ENCODE data around the gene PKMYT1.

PKMYT1 gene

GRCh38 chr16:2985893-2986355 lies 5.7 kb upstream of the PKMYT1 start:
- Histone ChIP-seq H3K9ac (ENCODE audit: low read length in 5 of 5) (peak overlapping the region in 1 of 5 donors; percentile 20), H3K27me3 (ENCODE audit: control insufficient read depth in 5 of 5, insufficient read depth in 4 of 5, low read length in 5 of 5) (peaks cover 0 to 18% (median 4%) of the 10 kb centered on the region in 5 donors), H3K27ac (ENCODE audit: low read depth, low read length) (no peak overlapping the region), H3K9me3 (ENCODE audit: control insufficient read depth in 5 of 5, low read length in 5 of 5) (no peaks in the 10 kb centered on the region), H3K36me3 (ENCODE audit: control insufficient read depth in 5 of 5, insufficient read depth in 5 of 5, low read length in 5 of 5) (no peaks in the 10 kb centered on the region), H3K4me1 (ENCODE audit: control insufficient read depth in 5 of 5, insufficient read depth in 5 of 5, low read length in 5 of 5) (peaks cover 0 to 23% (median 14%) of the 10 kb centered on the region in 5 donors), H3K4me3 (ENCODE audit: low read depth in 1 of 5, low read length in 5 of 5) (no peak overlapping the region)

- no peak overlapping the region for H3K4me3 ChIP-seq (ENCODE audit: low read depth in 1 of 5, low read length in 5 of 5)
- no peaks in the 10 kb centered on the region for H3K36me3 ChIP-seq (ENCODE audit: control insufficient read depth in 5 of 5, insufficient read depth in 5 of 5, low read length in 5 of 5)
- H3K4me1 ChIP-seq (ENCODE audit: control insufficient read depth in 5 of 5, insufficient read depth in 5 of 5, low read length in 5 of 5) = peaks cover 0 to 28% (median 19%) of the 10 kb centered on the region in 5 donors
- no peaks in the 10 kb centered on the region for H3K9me3 ChIP-seq (ENCODE audit: control insufficient read depth in 5 of 5, low read length in 5 of 5)
- H3K27me3 ChIP-seq (ENCODE audit: control insufficient read depth in 5 of 5, insufficient read depth in 4 of 5, low read length in 5 of 5) = peaks cover 0 to 18% (median 4%) of the 10 kb centered on the region in 5 donors
- H3K27ac ChIP-seq (ENCODE audit: low read depth, low read length) = no peak overlapping the region
- H3K9ac ChIP-seq (ENCODE audit: low read length in 5 of 5) = no peak overlapping the region
Measured at GRCh38 chr16:2985462-2985861, 5.2 kb upstream of the PKMYT1 start.

- peak overlapping the region in 1 of 5 donors; percentile 44 for H3K4me3 ChIP-seq (ENCODE audit: low read depth in 1 of 5, low read length in 5 of 5)
- H3K36me3 ChIP-seq (ENCODE audit: control insufficient read depth in 5 of 5, insufficient read depth in 5 of 5, low read length in 5 of 5) = no peaks in the 10 kb centered on the region
- no peaks in the 10 kb centered on the region for H3K9me3 ChIP-seq (ENCODE audit: control insufficient read depth in 5 of 5, low read length in 5 of 5)
- H3K9ac ChIP-seq (ENCODE audit: low read length in 5 of 5) = no peak overlapping the region
- H3K27me3 ChIP-seq (ENCODE audit: control insufficient read depth in 5 of 5, insufficient read depth in 4 of 5, low read length in 5 of 5) = peaks cover 0 to 13% (median 10%) of the 10 kb centered on the region in 5 donors
- H3K27ac ChIP-seq (ENCODE audit: low read depth, low read length) = no peak overlapping the region
- H3K4me1 ChIP-seq (ENCODE audit: control insufficient read depth in 5 of 5, insufficient read depth in 5 of 5, low read length in 5 of 5) = peaks cover 0 to 37% (median 25%) of the 10 kb centered on the region in 5 donors
Measured at GRCh38 chr16:2983706-2984136, 3.5 kb upstream of the PKMYT1 start.

GRCh38 chr16:2982402-2982801 lies 2.2 kb upstream of the PKMYT1 start:
- H3K27me3 ChIP-seq (ENCODE audit: control insufficient read depth in 5 of 5, insufficient read depth in 4 of 5, low read length in 5 of 5) = peaks cover 0 to 14% (median 6%) of the 10 kb centered on the region in 5 donors
- H3K4me3 ChIP-seq (ENCODE audit: low read depth in 1 of 5, low read length in 5 of 5) = no peak overlapping the region
- H3K4me1 ChIP-seq (ENCODE audit: control insufficient read depth in 5 of 5, insufficient read depth in 5 of 5, low read length in 5 of 5) = peaks cover 0 to 37% (median 25%) of the 10 kb centered on the region in 5 donors
- no peaks in the 10 kb centered on the region for H3K36me3 ChIP-seq (ENCODE audit: control insufficient read depth in 5 of 5, insufficient read depth in 5 of 5, low read length in 5 of 5)
- no peak overlapping the region for H3K27ac ChIP-seq (ENCODE audit: low read depth, low read length)
- H3K9me3 ChIP-seq (ENCODE audit: control insufficient read depth in 5 of 5, low read length in 5 of 5) = no peaks in the 10 kb centered on the region
- no peak overlapping the region for H3K9ac ChIP-seq (ENCODE audit: low read length in 5 of 5)

- Histone ChIP-seq H3K27me3 (ENCODE audit: control insufficient read depth in 5 of 5, insufficient read depth in 4 of 5, low read length in 5 of 5) (peaks cover 0 to 12% (median 6%) of the 10 kb centered on the region in 5 donors), H3K27ac (ENCODE audit: low read depth, low read length) (no peak overlapping the region), H3K9me3 (ENCODE audit: control insufficient read depth in 5 of 5, low read length in 5 of 5) (no peaks in the 10 kb centered on the region), H3K4me3 (ENCODE audit: low read depth in 1 of 5, low read length in 5 of 5) (no peak overlapping the region), H3K4me1 (ENCODE audit: control insufficient read depth in 5 of 5, insufficient read depth in 5 of 5, low read length in 5 of 5) (peaks cover 0 to 37% (median 25%) of the 10 kb centered on the region in 5 donors), H3K9ac (ENCODE audit: low read length in 5 of 5) (no peak overlapping the region), H3K36me3 (ENCODE audit: control insufficient read depth in 5 of 5, insufficient read depth in 5 of 5, low read length in 5 of 5) (no peaks in the 10 kb centered on the region)
Measured at GRCh38 chr16:2981899-2982250, 1.6 kb upstream of the PKMYT1 start.

GRCh38 chr16:2981177-2981898 lies 1.1 kb upstream of the PKMYT1 start:
- Histone ChIP-seq H3K36me3 (ENCODE audit: control insufficient read depth in 5 of 5, insufficient read depth in 5 of 5, low read length in 5 of 5) (no peaks in the 10 kb centered on the region), H3K27me3 (ENCODE audit: control insufficient read depth in 5 of 5, insufficient read depth in 4 of 5, low read length in 5 of 5) (peaks cover 0 to 13% (median 6%) of the 10 kb centered on the region in 5 donors), H3K4me1 (ENCODE audit: control insufficient read depth in 5 of 5, insufficient read depth in 5 of 5, low read length in 5 of 5) (peaks cover 0 to 37% (median 25%) of the 10 kb centered on the region in 5 donors), H3K9me3 (ENCODE audit: control insufficient read depth in 5 of 5, low read length in 5 of 5) (no peaks in the 10 kb centered on the region), H3K9ac (ENCODE audit: low read length in 5 of 5) (peak overlapping the region in 3 of 5 donors; percentile 93 to 96 (median 96)), H3K27ac (ENCODE audit: low read depth, low read length) (no peak overlapping the region), H3K4me3 (ENCODE audit: low read depth in 1 of 5, low read length in 5 of 5) (peak overlapping the region in 4 of 5 donors; percentile 59 to 89 (median 86))

GRCh38 chr16:2979669-2980226 lies 498 bp downstream of the PKMYT1 start:
- Histone ChIP-seq H3K4me3 (ENCODE audit: low read depth in 1 of 5, low read length in 5 of 5) (peak overlapping the region in 3 of 5 donors; percentile 83 to 89 (median 84)), H3K4me1 (ENCODE audit: control insufficient read depth in 5 of 5, insufficient read depth in 5 of 5, low read length in 5 of 5) (peaks cover 0 to 25% (median 19%) of the 10 kb centered on the region in 5 donors), H3K27ac (ENCODE audit: low read depth, low read length) (no peak overlapping the region), H3K9ac (ENCODE audit: low read length in 5 of 5) (peak overlapping the region in 1 of 5 donors; percentile 94), H3K36me3 (ENCODE audit: control insufficient read depth in 5 of 5, insufficient read depth in 5 of 5, low read length in 5 of 5) (no peaks in the 10 kb centered on the region), H3K9me3 (ENCODE audit: control insufficient read depth in 5 of 5, low read length in 5 of 5) (no peaks in the 10 kb centered on the region), H3K27me3 (ENCODE audit: control insufficient read depth in 5 of 5, insufficient read depth in 4 of 5, low read length in 5 of 5) (peaks cover 0 to 15% (median 6%) of the 10 kb centered on the region in 5 donors)

GRCh38 chr16:2977440-2977839 lies 2.8 kb downstream of the PKMYT1 start:
- Histone ChIP-seq H3K27ac (ENCODE audit: low read depth, low read length) (no peak overlapping the region), H3K9me3 (ENCODE audit: control insufficient read depth in 5 of 5, low read length in 5 of 5) (no peaks in the 10 kb centered on the region), H3K4me3 (ENCODE audit: low read depth in 1 of 5, low read length in 5 of 5) (no peak overlapping the region), H3K9ac (ENCODE audit: low read length in 5 of 5) (no peak overlapping the region), H3K4me1 (ENCODE audit: control insufficient read depth in 5 of 5, insufficient read depth in 5 of 5, low read length in 5 of 5) (peaks cover 0 to 18% (median 16%) of the 10 kb centered on the region in 5 donors), H3K36me3 (ENCODE audit: control insufficient read depth in 5 of 5, insufficient read depth in 5 of 5, low read length in 5 of 5) (peaks cover 0 to 2% (median 0%) of the 10 kb centered on the region in 5 donors), H3K27me3 (ENCODE audit: control insufficient read depth in 5 of 5, insufficient read depth in 4 of 5, low read length in 5 of 5) (peaks cover 0 to 17% (median 6%) of the 10 kb centered on the region in 5 donors)

GRCh38 chr16:2976673-2977072 lies 3.6 kb downstream of the PKMYT1 start:
- Histone ChIP-seq H3K36me3 (ENCODE audit: control insufficient read depth in 5 of 5, insufficient read depth in 5 of 5, low read length in 5 of 5) (peaks cover 0 to 4% (median 0%) of the 10 kb centered on the region in 5 donors), H3K9me3 (ENCODE audit: control insufficient read depth in 5 of 5, low read length in 5 of 5) (no peaks in the 10 kb centered on the region), H3K27me3 (ENCODE audit: control insufficient read depth in 5 of 5, insufficient read depth in 4 of 5, low read length in 5 of 5) (peaks cover 0 to 18% (median 6%) of the 10 kb centered on the region in 5 donors), H3K4me3 (ENCODE audit: low read depth in 1 of 5, low read length in 5 of 5) (no peak overlapping the region), H3K9ac (ENCODE audit: low read length in 5 of 5) (no peak overlapping the region), H3K4me1 (ENCODE audit: control insufficient read depth in 5 of 5, insufficient read depth in 5 of 5, low read length in 5 of 5) (peaks cover 0 to 18% (median 16%) of the 10 kb centered on the region in 5 donors), H3K27ac (ENCODE audit: low read depth, low read length) (no peak overlapping the region)

- Histone ChIP-seq H3K4me1 (ENCODE audit: control insufficient read depth in 5 of 5, insufficient read depth in 5 of 5, low read length in 5 of 5) (peaks cover 0 to 20% (median 14%) of the 10 kb centered on the region in 5 donors), H3K4me3 (ENCODE audit: low read depth in 1 of 5, low read length in 5 of 5) (no peak overlapping the region), H3K9me3 (ENCODE audit: control insufficient read depth in 5 of 5, low read length in 5 of 5) (no peaks in the 10 kb centered on the region), H3K9ac (ENCODE audit: low read length in 5 of 5) (no peak overlapping the region), H3K27me3 (ENCODE audit: control insufficient read depth in 5 of 5, insufficient read depth in 4 of 5, low read length in 5 of 5) (peaks cover 0 to 18% (median 6%) of the 10 kb centered on the region in 5 donors), H3K27ac (ENCODE audit: low read depth, low read length) (no peak overlapping the region), H3K36me3 (ENCODE audit: control insufficient read depth in 5 of 5, insufficient read depth in 5 of 5, low read length in 5 of 5) (peaks cover 0 to 4% (median 0%) of the 10 kb centered on the region in 5 donors)
Measured at GRCh38 chr16:2976201-2976600, 4.0 kb downstream of the PKMYT1 start.

Measured in subcutaneous abdominal adipose tissue (tissue), 5 donors.